Endothelial cell (in vitro differentiated cells): ENCODE results near the gene EN2. TPM values are rescaled to one million over a fixed set of nuclear protein-coding genes. Genes with fewer than 3 reads are reported as not detected.
A peak's percentile ranks its signal among the peaks of the same experiment; 100 is the strongest.

Experiments
- DNase-seq: peaks from one replicate; pipeline ENCODE4 v3.0.0; 2021; ENCODE audit warnings: low spot score
- H3K27ac Mint-ChIP-seq: one replicate; pipeline ENCODE4 v1.8.0; 2021; ENCODE audit warnings: mixed read lengths, inconsistent platforms; ENCODE audit not compliant: unreplicated experiment
- H3K27me3 Mint-ChIP-seq: one replicate; pipeline ENCODE4 v1.8.0; 2021; ENCODE audit warnings: mild to moderate bottlenecking, moderate library complexity, mixed read lengths, inconsistent platforms; ENCODE audit not compliant: unreplicated experiment
- H3K36me3 Mint-ChIP-seq: one replicate; pipeline ENCODE4 v1.8.0; 2021; ENCODE audit warnings: mild to moderate bottlenecking, low read depth, mixed read lengths, inconsistent platforms; ENCODE audit not compliant: unreplicated experiment
- H3K4me1 Mint-ChIP-seq: one replicate; pipeline ENCODE4 v1.8.0; 2021; ENCODE audit warnings: mild to moderate bottlenecking, mixed read lengths, inconsistent platforms; ENCODE audit not compliant: unreplicated experiment
- H3K4me3 Mint-ChIP-seq: one replicate; pipeline ENCODE4 v1.8.0; 2021; ENCODE audit warnings: mild to moderate bottlenecking, mixed read lengths, inconsistent platforms; ENCODE audit not compliant: unreplicated experiment
- H3K9me3 Mint-ChIP-seq: one replicate; pipeline ENCODE4 v1.8.0; 2021; ENCODE audit warnings: mixed read lengths, inconsistent platforms; ENCODE audit not compliant: unreplicated experiment
- CTCF ChIP-seq: fragments of 200-600 bp; sonication (generic); IDR thresholded peaks from one replicate; pipeline ENCODE4 v1.5.0; 2021; ENCODE audit warnings: antibody characterized with exemption; ENCODE audit not compliant: unreplicated experiment
- total RNA-seq: library from RNA; stranded (reverse); fragmentation: NEBNext Ultra II Directional; extraction: Animal tissue kit (Norgen Biotek cat#: 25700); gene quantifications from one replicate; pipeline ENCODE4 v1.2.1, GENCODE V29; 2021; ENCODE audit not compliant: unreplicated experiment

The EN2 gene
- total RNA-seq, 1 donor from 2014 or later, result 2.1 TPM

GRCh38 chr7:155506854-155507337, 49.0 kb downstream of the EN2 start:
- Mint-ChIP-seq H3K27ac (no peak overlapping the region), H3K27me3 (peaks cover 22% of the 10 kb centered on the region), H3K36me3 (no peaks in the 10 kb centered on the region), H3K4me1 (peaks cover 42% of the 10 kb centered on the region), H3K4me3 (no peak overlapping the region), H3K9me3 (no peaks in the 10 kb centered on the region)
- no peak for TF ChIP-seq CTCF
- no peak for DNase-seq

DNA sequence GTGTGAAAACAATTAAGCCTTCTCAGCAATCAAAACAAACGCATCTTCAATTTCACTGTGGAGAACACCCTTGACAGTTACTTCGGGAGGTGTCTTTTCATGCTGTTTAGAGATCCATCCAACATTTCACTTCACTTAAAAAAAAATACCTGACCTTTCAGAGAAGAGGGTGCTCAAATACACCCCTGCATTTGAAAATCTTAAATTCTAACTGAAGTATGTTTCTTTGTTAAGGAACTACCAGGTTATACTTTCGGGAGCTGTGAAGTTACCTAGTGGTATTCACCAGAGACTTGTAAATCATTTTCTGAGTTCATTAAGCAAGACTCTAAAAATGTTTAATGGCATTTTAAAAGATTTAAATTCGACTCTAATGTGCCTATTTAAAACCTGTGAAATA, 49.6 kb downstream of the EN2 start:
- peaks cover 47% of the 10 kb centered on the region for H3K4me1 Mint-ChIP-seq
- no peaks in the 10 kb centered on the region for H3K9me3 Mint-ChIP-seq
- H3K4me3 Mint-ChIP-seq, result no peak overlapping the region
- DNase-seq, result no peak
- no peaks in the 10 kb centered on the region for H3K36me3 Mint-ChIP-seq
- TF ChIP-seq CTCF, result no peak
- H3K27ac Mint-ChIP-seq, result no peak overlapping the region
- H3K27me3 Mint-ChIP-seq, result peaks cover 22% of the 10 kb centered on the region

DNA sequence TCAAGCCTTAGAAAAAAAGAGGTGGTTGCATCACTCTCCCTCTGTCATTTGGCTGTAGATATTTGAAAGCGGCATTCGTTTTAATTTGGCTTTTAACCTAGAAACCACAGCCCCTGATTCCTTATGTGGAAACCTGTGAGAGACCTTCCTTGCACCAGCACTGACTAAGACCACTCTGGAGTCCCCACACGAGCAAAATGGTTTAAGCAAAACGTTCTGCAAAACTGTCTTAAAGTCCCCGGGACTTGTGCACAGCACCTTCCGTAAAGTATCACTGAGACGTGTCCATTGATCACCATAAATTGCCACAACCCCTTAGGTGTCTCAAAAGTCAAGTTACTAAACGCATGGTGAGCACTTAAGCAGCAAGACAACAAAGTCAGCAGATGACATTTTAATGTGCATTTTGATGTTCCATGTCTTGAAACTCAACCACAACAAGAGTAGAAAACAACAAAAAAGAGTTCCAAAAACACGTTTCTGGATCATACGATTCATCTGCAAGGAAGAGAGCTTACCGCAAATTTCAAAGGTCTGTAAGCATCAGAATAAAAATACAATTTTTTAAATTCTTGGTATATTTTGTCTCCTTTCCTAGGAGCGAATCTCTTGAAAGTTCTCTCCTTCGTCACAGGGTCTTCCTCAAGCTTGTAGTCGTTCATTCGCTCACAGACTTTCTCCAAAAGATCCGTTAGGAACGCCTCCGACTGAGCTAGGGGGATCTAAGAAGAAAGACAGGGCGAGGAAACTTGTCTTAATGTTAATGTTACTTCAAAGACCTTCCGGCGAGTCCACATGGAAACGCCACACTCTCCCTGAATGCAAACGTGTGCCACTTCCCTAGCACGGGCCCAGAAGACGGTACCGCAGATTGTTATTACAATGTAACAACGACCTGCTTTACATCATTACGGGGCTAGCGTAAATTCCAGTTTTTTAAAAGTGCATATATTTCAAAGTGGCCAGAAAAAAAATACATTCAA, 50.7 kb downstream of the EN2 start:
- no peak for DNase-seq
- no peak for TF ChIP-seq CTCF
- no peaks in the 10 kb centered on the region for H3K9me3 Mint-ChIP-seq
- H3K27ac Mint-ChIP-seq, result no peak overlapping the region
- H3K36me3 Mint-ChIP-seq, result no peaks in the 10 kb centered on the region
- peaks cover 45% of the 10 kb centered on the region for H3K4me1 Mint-ChIP-seq
- H3K27me3 Mint-ChIP-seq, result peaks cover 22% of the 10 kb centered on the region
- peak overlapping the region; percentile 87 for H3K4me3 Mint-ChIP-seq

DNA sequence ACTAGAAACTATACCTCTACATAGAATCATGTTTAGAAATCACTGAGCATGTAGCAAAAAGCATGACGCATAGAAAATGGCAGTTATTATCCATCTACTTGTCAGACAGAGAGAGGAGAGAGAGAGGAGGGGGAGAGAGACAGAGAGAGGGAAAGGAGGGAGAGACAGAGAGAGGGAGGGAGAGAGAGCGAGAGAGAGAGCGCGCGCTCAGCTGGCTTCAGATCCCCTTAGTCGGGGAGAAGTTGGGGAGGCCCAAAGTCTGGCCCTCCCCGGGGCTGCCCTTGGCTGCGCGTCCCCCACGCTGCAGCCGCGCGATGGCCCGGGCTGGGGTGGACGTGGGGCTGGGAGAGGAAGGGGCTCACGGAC, 51.4 kb downstream of the EN2 start:
- H3K36me3 Mint-ChIP-seq, result no peaks in the 10 kb centered on the region
- H3K27ac Mint-ChIP-seq, result no peak overlapping the region
- no peak for DNase-seq
- no peak for TF ChIP-seq CTCF
- peaks cover 45% of the 10 kb centered on the region for H3K4me1 Mint-ChIP-seq
- H3K4me3 Mint-ChIP-seq, result peak overlapping the region; percentile 87
- no peaks in the 10 kb centered on the region for H3K9me3 Mint-ChIP-seq
- H3K27me3 Mint-ChIP-seq, result peaks cover 22% of the 10 kb centered on the region
